H1 (cell line): ENCODE results near the gene R3HDM4. TPM values are rescaled to one million over a fixed set of nuclear protein-coding genes. Genes with fewer than 3 reads are reported as not detected.

Experiments used
- CTCF ChIA-PET: fragments of 300-600 bp; sonication (Branson Sonifier 250); formaldehyde crosslinking; loops from one replicate; lab custom pipeline; 2021; ENCODE audit not compliant: partially characterized antibody; lab: Charles Lee
- POLR2A ChIA-PET: fragments of 300-600 bp; sonication (Branson Sonifier 250); formaldehyde crosslinking; loops from one replicate; lab custom pipeline; 2021; ENCODE audit warnings: inconsistent platforms; ENCODE audit not compliant: partially characterized antibody; lab: Charles Lee
- DNase-seq, 2 experiments: peaks; one replicate each; pipeline versions ENCODE4 v3.0.0 to v3.0.0-alpha.2; 2010 to 2022; ENCODE audit warnings: low spot score in 2 of 2, low read depth in 1 of 2, mixed read lengths in 1 of 2
- FAIRE-seq: peaks from 2 replicates; lab custom pipeline; 2011; peaks lifted over from hg19 to GRCh38; lab: Jason Lieb, UNC
- H2AFZ ChIP-seq: 2 replicates; pipeline ENCODE4 v1.8.1; 2012; ENCODE audit warnings: low read length, inconsistent platforms
- H2AK5ac ChIP-seq: 2 replicates; pipeline ENCODE4 v1.6.1; 2013; ENCODE audit warnings: low read depth, low read length
- H2BK120ac ChIP-seq: replicated peaks from 2 replicates; pipeline ENCODE3; 2013; ENCODE audit warnings: low read depth, low read length, inconsistent platforms
- H2BK12ac ChIP-seq: 2 replicates; pipeline ENCODE4 v1.6.1; 2013; ENCODE audit warnings: low read depth, low read length
- H2BK15ac ChIP-seq: 2 replicates; pipeline ENCODE4 v1.6.1; 2013; ENCODE audit warnings: low read length
- H2BK20ac ChIP-seq: 2 replicates; pipeline ENCODE4 v1.6.1; 2013; ENCODE audit warnings: low read length
- H2BK5ac ChIP-seq: 2 replicates; pipeline ENCODE4 v1.6.1; 2013; ENCODE audit warnings: low read depth, low read length
- H3K14ac ChIP-seq: 2 replicates; pipeline ENCODE4 v1.6.1; 2013; ENCODE audit warnings: inconsistent platforms; ENCODE audit not compliant: insufficient read length
- H3K18ac ChIP-seq: 2 replicates; pipeline ENCODE4 v1.6.1; 2013; ENCODE audit warnings: low read length; ENCODE audit errors: extremely low read depth
- H3K23ac ChIP-seq: 2 replicates; pipeline ENCODE4 v1.6.1; 2013; ENCODE audit warnings: inconsistent platforms; ENCODE audit not compliant: insufficient read length
- H3K23me2 ChIP-seq: 2 replicates; pipeline ENCODE4 v1.6.1; 2013; ENCODE audit warnings: low read depth, low read length
- H3K27ac ChIP-seq: 2 replicates; pipeline ENCODE4 v1.6.1; 2011; ENCODE audit warnings: low read depth, low read length, inconsistent platforms
- H3K27me3 ChIP-seq, 4 experiments: replicated peaks in 1 of 4; 1 replicate in 1 of 4; 2 replicates in 3 of 4; pipeline versions ENCODE4 v1.6.1 to v1.8.1; 2011 to 2013; ENCODE audit warnings: low read length in 3 of 4, mild to moderate bottlenecking in 3 of 4, inconsistent platforms in 2 of 4, mixed read lengths in 2 of 4, moderate library complexity in 1 of 4; ENCODE audit not compliant: control insufficient read depth in 3 of 4, insufficient read depth in 3 of 4; ENCODE audit errors: extremely low read depth in 1 of 4
- H3K36me3 ChIP-seq, 4 experiments: 2 replicates each; pipeline versions ENCODE4 v1.6.1 to v1.8.1; 2011 to 2013; ENCODE audit warnings: mild to moderate bottlenecking in 4 of 4, low read length in 3 of 4, moderate library complexity in 2 of 4, control low read depth in 1 of 4, inconsistent platforms in 1 of 4; ENCODE audit not compliant: insufficient read depth in 4 of 4, control insufficient read depth in 2 of 4
- H3K4ac ChIP-seq: replicated peaks from 2 replicates; pipeline ENCODE3; 2013; ENCODE audit warnings: low read length, low read depth, mixed read lengths, inconsistent platforms; ENCODE audit not compliant: insufficient read length
- H3K4me1 ChIP-seq, 4 experiments: replicated peaks in 1 of 4; 1 replicate in 1 of 4; 2 replicates in 3 of 4; pipeline versions ENCODE4 v1.6.1 to v1.8.1; 2011 to 2013; ENCODE audit warnings: low read length in 3 of 4, inconsistent platforms in 2 of 4, mixed read lengths in 1 of 4; ENCODE audit not compliant: insufficient read depth in 4 of 4, control insufficient read depth in 3 of 4
- H3K4me2 ChIP-seq, 2 experiments: 2 replicates each; pipeline versions ENCODE4 v1.6.1 to v1.8.1; 2011 to 2013; ENCODE audit warnings: low read depth in 2 of 2, low read length in 2 of 2, control low read depth in 1 of 2, inconsistent platforms in 1 of 2, mild to moderate bottlenecking in 1 of 2; ENCODE audit not compliant: insufficient read depth in 1 of 2
- H3K4me3 ChIP-seq, 4 experiments: fragments of 200-600, 300-600 bp in 1 of 4; sonication (generic), shearing (Covaris generic), sonication (Bioruptor Twin) in 1 of 4; 2 replicates each; pipeline versions ENCODE4 v1.5.1 to v1.8.1; 2011 to 2016; ENCODE audit warnings: low read length in 4 of 4, low read depth in 3 of 4, control low read depth in 2 of 4, inconsistent platforms in 2 of 4, mild to moderate bottlenecking in 2 of 4, mixed read lengths in 1 of 4, moderate library complexity in 1 of 4; ENCODE audit not compliant: insufficient read depth in 2 of 4; ENCODE audit errors: extremely low read depth in 1 of 4
- H3K56ac ChIP-seq: replicated peaks from 2 replicates; pipeline ENCODE3; 2013; ENCODE audit warnings: low read depth, mild to moderate bottlenecking, mixed read lengths, low read length, inconsistent platforms; ENCODE audit not compliant: insufficient read length
- H3K79me1 ChIP-seq: 2 replicates; pipeline ENCODE4 v1.6.1; 2013; ENCODE audit warnings: low read depth, low read length, control low read depth
- H3K79me2 ChIP-seq, 2 experiments: 2 replicates each; pipeline versions ENCODE4 v1.6.1 to v1.8.1; 2012 to 2013; ENCODE audit warnings: low read length in 2 of 2, mild to moderate bottlenecking in 2 of 2, inconsistent platforms in 1 of 2; ENCODE audit not compliant: insufficient read depth in 2 of 2, control insufficient read depth in 1 of 2
- H3K9ac ChIP-seq, 4 experiments: replicated peaks in 1 of 4; 1 replicate in 1 of 4; 2 replicates in 3 of 4; pipeline versions ENCODE4 v1.6.1 to v1.8.1; 2011 to 2013; ENCODE audit warnings: low read depth in 3 of 4, low read length in 3 of 4, control low read depth in 2 of 4, mild to moderate bottlenecking in 2 of 4, moderate library complexity in 2 of 4, inconsistent platforms in 1 of 4; ENCODE audit errors: extremely low read depth in 1 of 4
- H3K9me3 ChIP-seq, 2 experiments: 2 replicates each; pipeline versions ENCODE4 v1.6.1 to v1.8.1; 2012 to 2013; ENCODE audit warnings: mild to moderate bottlenecking in 2 of 2, moderate library complexity in 2 of 2, control low read depth in 1 of 2, inconsistent platforms in 1 of 2, low read depth in 1 of 2, low read length in 1 of 2, mixed read lengths in 1 of 2; ENCODE audit not compliant: insufficient read depth in 2 of 2
- H4K20me1 ChIP-seq, 2 experiments: replicated peaks in 1 of 2; 2 replicates each; pipeline versions ENCODE3 to v1.8.1; 2011 to 2013; ENCODE audit warnings: inconsistent platforms in 2 of 2, low read length in 2 of 2, mild to moderate bottlenecking in 1 of 2; ENCODE audit not compliant: insufficient read depth in 2 of 2, control insufficient read depth in 1 of 2
- H4K5ac ChIP-seq: 2 replicates; pipeline ENCODE4 v1.6.1; 2013; ENCODE audit warnings: low read length, low read depth, mixed read lengths, inconsistent platforms; ENCODE audit not compliant: insufficient read length
- H4K8ac ChIP-seq: 2 replicates; pipeline ENCODE4 v1.8.0; 2013; ENCODE audit warnings: mild to moderate bottlenecking, moderate library complexity, low read length, inconsistent platforms; ENCODE audit not compliant: insufficient read depth; ENCODE audit errors: extremely low read depth
- H4K91ac ChIP-seq: replicated peaks from 2 replicates; pipeline ENCODE3; 2013; ENCODE audit warnings: low read length, mixed read lengths, inconsistent platforms; ENCODE audit not compliant: insufficient read length
- CBX8 ChIP-seq: fragments of 300-800, 300-1000 bp; sonication (generic); IDR thresholded peaks from 2 replicates; pipeline ENCODE4 v1.7.1; 2016; ENCODE audit warnings: low read depth, low read length, borderline replicate concordance
- CTBP2 ChIP-seq: IDR thresholded peaks from 2 replicates; pipeline ENCODE4 v1.7.0; 2011; ENCODE audit warnings: borderline replicate concordance, mild to moderate bottlenecking, moderate library complexity, mixed read lengths, low read length; ENCODE audit not compliant: insufficient read depth, insufficient read length
- EP300 ChIP-seq, 2 experiments: IDR thresholded peaks; 1 replicate in 1 of 2; 2 replicates in 1 of 2; pipeline ENCODE4 v1.6.1; 2011 to 2012; ENCODE audit warnings: low read depth in 2 of 2, low read length in 2 of 2, mild to moderate bottlenecking in 2 of 2, borderline replicate concordance in 1 of 2, inconsistent platforms in 1 of 2, moderate library complexity in 1 of 2
- SP4 ChIP-seq: IDR thresholded peaks from 2 replicates; pipeline ENCODE4 v1.6.1; 2012; ENCODE audit warnings: low read length, inconsistent platforms
- TEAD4 ChIP-seq: IDR thresholded peaks from 2 replicates; pipeline ENCODE4 v1.6.1; 2012; ENCODE audit warnings: low read depth, low read length, inconsistent platforms, mixed read lengths
- WGBS, 2 experiments: shearing (Covaris generic) in 1 of 2; methylation state at CpG; one replicate each; pipeline versions ENCODE4 v1.1.6 to v1.1.7; 2013 to 2015; ENCODE audit warnings: low lambda C conversion rate in 2 of 2, mixed read lengths in 2 of 2, inconsistent platforms in 1 of 2, low coverage in 1 of 2, missing lambda C conversion rate in 1 of 2; ENCODE audit not compliant: insufficient replicate concordance in 2 of 2, insufficient coverage in 1 of 2, insufficient read length in 1 of 2; ENCODE audit errors: extremely low coverage in 1 of 2, missing lambda C conversion rate in 1 of 2; 5-methylcytosine and 5-hydroxymethylcytosine counted together
- polyA plus RNA-seq, 7 experiments: library from polyadenylated mRNA; depleted of rRNA in 3 of 7; stranded (reverse) in 5 of 7; unstranded in 2 of 7; fragments of >200 nt in 5 of 7; fragments of 200-250 nt in 2 of 7; gene quantifications; 1 replicate in 5 of 7; 2 replicates in 1 of 7; 4 replicates in 1 of 7; pipeline versions ENCODE4 v1.2.1 to v1.2.3, GENCODE V29; 2011 to 2013; ENCODE audit warnings: missing spikeins in 2 of 7, mixed read lengths in 2 of 7
- total RNA-seq: library from RNA; stranded (reverse); fragmentation: NEBNext Ultra II Directional; extraction: Animal tissue kit (Norgen Biotek cat#: 25700); gene quantifications from 2 replicates; pipeline ENCODE4 v1.2.1, GENCODE V29; 2021

The R3HDM4 gene
- total and polyA plus RNA-seq, 2 of the 8 experiments (the other 6 are each of a cell fraction or from before 2014, with no cell fraction given) = 76.8 to 102 TPM

DNA sequence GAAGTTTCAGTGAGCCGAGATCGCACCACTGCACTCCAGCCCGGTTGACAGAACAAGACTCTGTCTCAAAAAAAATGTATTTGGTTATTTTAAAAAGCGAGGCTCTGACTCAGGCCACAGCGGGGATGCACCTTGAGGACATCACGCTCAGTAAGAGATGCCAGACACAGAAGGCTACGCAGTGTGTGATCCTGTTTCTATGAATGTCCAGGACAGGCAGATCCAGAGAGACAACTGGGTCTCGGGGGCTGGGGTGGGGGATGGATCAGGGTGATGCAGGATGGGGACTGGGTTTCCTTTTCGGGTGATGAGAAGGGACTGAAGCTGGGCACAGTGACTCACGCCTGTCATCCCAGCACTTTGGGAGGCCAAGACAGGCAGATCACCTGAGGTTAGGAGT, 25.4 kb downstream of the R3HDM4 start:
- ChIA-PET POLR2A (interaction anchor here (8.8 kb wide), 1 partner anchor 10 kb away, joined by 82 read pairs; no protein-coding TSS in a partner anchor), CTCF (interaction anchor here (1.1 to 1.2 kb wide), 2 partner anchors 9 to 10 kb away, joined by 4 to 5 read pairs; no protein-coding TSS in a partner anchor)
- Histone ChIP-seq H2BK12ac (no peak overlapping the region), H3K4me2 (no peak overlapping the region), H2BK120ac (no peak overlapping the region), H2BK5ac (no peak overlapping the region), H3K23me2 (peaks cover 3% of the 10 kb centered on the region; the same call in 1 of the 2 replicates), H3K4ac (no peak overlapping the region), H2AFZ (no peak overlapping the region), H4K5ac (no peak overlapping the region), H3K56ac (no peak overlapping the region), H2BK15ac (no peak overlapping the region), H4K8ac (no peak overlapping the region), H3K9me3 (no peaks in the 10 kb centered on the region), H3K79me2 (no peaks in the 10 kb centered on the region; a peak in 1 of 4 replicates), H3K23ac (no peak overlapping the region), H3K4me1 (peaks cover 0 to 2% (median 0%) of the 10 kb centered on the region in 4 experiments; a peak in 2 of 7 replicates), H3K14ac (no peak overlapping the region), H4K20me1 (peaks cover 5 to 17% of the 10 kb centered on the region in 2 experiments), H3K18ac (no peak overlapping the region), H2BK20ac (no peak overlapping the region), H3K4me3 (no peak overlapping the region), H2AK5ac (no peak overlapping the region), H3K36me3 (peaks cover 0 to 21% (median 10%) of the 10 kb centered on the region in 4 experiments; a peak in 4 of 8 replicates), H3K9ac (no peak overlapping the region), H3K27me3 (no peaks in the 10 kb centered on the region), H3K79me1 (peaks cover 7% of the 10 kb centered on the region), H4K91ac (no peak overlapping the region), H3K27ac (no peak overlapping the region)
- FAIRE-seq (no peak), DNase-seq (no peak)
- 89% methylated on average over 10 of the region's 10 CpGs; no CpG with 5 or more reads in 1 of the 2 experiments for WGBS, 2 experiments
- TF ChIP-seq SP4 (no peak), CTBP2 (no peak), EP300 (IDR thresholded peaks at IDR 0.05; ENCODE audit: borderline replicate concordance in 1 of 2, low read depth in 2 of 2, low read length in 2 of 2) (no peak), TEAD4 (no peak), CBX8 (no peak)
